T-helper 1 cell treated with Interleukin-12 subunit alpha and Interleukin-12 subunit beta and Interleukin-4 antibody, amounts not matched to agents 30 μg/mL and 1 μg/mL, for 36 hours (primary cell): ENCODE data around the gene MBTPS1.

Experiments used
- H3K27ac Mint-ChIP-seq: one replicate; pipeline ENCODE4 v1.8.0; 2021; ENCODE audit warnings: mild to moderate bottlenecking, mixed read lengths
- H3K27me3 Mint-ChIP-seq: one replicate; pipeline ENCODE4 v1.8.0; 2021; ENCODE audit warnings: low read depth, mixed read lengths
- H3K36me3 Mint-ChIP-seq: one replicate; pipeline ENCODE4 v1.8.0; 2021; ENCODE audit warnings: low read depth, mixed read lengths
- H3K4me1 Mint-ChIP-seq: one replicate; pipeline ENCODE4 v1.8.0; 2021; ENCODE audit warnings: low read depth, mixed read lengths
- H3K4me3 Mint-ChIP-seq: one replicate; pipeline ENCODE4 v1.8.0; 2021; ENCODE audit warnings: mild to moderate bottlenecking, moderate library complexity, mixed read lengths
- H3K9me3 Mint-ChIP-seq: one replicate; pipeline ENCODE4 v1.8.0; 2021; ENCODE audit warnings: mixed read lengths

MBTPS1 gene

GRCh38 chr16:84082835-84083569 lies 33.7 kb downstream of the MBTPS1 start:
- no peaks in the 10 kb centered on the region for H3K27me3 Mint-ChIP-seq

DNA sequence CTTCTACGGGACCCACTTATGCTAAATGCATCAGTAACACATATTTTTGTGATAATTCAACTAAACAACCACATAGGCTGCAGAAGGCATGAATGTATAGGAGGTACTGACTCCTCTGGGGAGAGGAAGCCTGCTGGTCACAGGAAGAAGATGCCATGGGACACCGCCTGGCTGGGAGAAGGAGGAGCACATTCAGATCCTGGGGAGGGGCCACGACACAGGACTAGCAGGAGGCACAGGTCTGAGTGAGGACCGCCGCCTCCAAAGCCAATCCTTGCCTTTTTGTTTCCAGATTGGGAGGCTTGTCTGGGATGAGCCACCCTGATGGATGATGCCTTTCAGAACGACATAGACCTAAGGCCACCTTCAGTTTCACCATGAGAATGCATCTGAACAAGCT lies 34.6 kb downstream of the MBTPS1 start:
- no peak overlapping the region for H3K4me3 Mint-ChIP-seq
- no peak overlapping the region for H3K27ac Mint-ChIP-seq
- H3K4me1 Mint-ChIP-seq: peaks cover 20% of the 10 kb centered on the region
- peaks cover 42% of the 10 kb centered on the region for H3K36me3 Mint-ChIP-seq
- H3K9me3 Mint-ChIP-seq: no peaks in the 10 kb centered on the region
- no peaks in the 10 kb centered on the region for H3K27me3 Mint-ChIP-seq

More at GRCh38 chr16:84082835-84083569, 33.7 kb downstream of the MBTPS1 start:
- Mint-ChIP-seq H3K4me3 (no peak overlapping the region), H3K27ac (no peak overlapping the region), H3K9me3 (no peaks in the 10 kb centered on the region), H3K36me3 (peaks cover 46% of the 10 kb centered on the region), H3K4me1 (peaks cover 25% of the 10 kb centered on the region)

DNA sequence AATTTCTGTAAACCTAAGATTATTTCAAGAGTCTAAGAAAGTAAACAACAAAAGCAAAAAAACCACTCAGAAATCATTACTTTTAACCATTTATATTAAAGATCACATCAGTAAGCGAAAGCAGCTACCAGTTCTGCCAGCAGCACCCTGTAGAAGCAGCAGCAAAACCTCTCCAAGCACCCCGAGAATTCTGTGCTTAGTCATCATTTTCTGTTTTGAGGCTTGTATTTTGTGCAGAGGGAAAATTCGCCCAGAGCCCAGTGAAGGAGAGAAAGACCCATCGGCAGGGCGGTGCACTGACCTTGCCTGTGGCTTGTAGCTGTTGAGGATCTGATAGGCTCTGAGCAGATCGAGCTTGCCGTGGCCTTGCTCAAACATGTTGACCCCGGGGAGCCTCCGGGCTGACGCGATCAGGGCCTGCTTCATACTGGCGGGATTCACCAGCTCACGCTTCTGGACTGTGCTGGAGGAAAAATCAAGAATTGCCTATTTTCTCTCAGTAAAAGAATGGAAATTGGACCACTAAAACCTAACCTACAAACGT lies 35.2 kb downstream of the MBTPS1 start:
- Mint-ChIP-seq H3K4me1 (peaks cover 17% of the 10 kb centered on the region), H3K27me3 (no peaks in the 10 kb centered on the region), H3K4me3 (no peak overlapping the region), H3K36me3 (peaks cover 38% of the 10 kb centered on the region), H3K27ac (no peak overlapping the region), H3K9me3 (no peaks in the 10 kb centered on the region)

DNA sequence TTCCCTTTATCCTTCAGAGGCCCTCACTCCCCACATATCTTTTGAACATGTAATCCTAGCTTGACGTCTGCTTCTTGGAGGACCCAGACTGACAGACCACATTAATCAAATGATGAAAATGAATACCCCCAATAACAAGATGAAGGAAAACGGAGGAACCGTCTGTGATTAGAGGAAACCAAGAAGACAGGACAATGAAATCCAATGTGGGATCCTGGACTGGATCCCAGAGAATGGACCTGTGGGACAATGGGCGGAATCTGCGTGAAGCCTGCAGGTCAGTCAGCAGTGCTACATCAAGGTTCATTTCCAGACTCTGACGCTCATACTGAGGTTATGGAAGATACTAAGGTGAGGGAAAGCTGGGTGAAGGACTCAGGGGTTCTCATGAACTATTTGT lies 35.9 kb downstream of the MBTPS1 start:
- Mint-ChIP-seq H3K9me3 (no peaks in the 10 kb centered on the region), H3K36me3 (peaks cover 33% of the 10 kb centered on the region), H3K27me3 (no peaks in the 10 kb centered on the region), H3K4me1 (peaks cover 12% of the 10 kb centered on the region), H3K4me3 (no peak overlapping the region), H3K27ac (no peak overlapping the region)

GRCh38 chr16:84080378-84080777 lies 36.4 kb downstream of the MBTPS1 start:
- no peaks in the 10 kb centered on the region for H3K27me3 Mint-ChIP-seq
- H3K36me3 Mint-ChIP-seq: peaks cover 33% of the 10 kb centered on the region
- H3K27ac Mint-ChIP-seq: no peak overlapping the region

DNA sequence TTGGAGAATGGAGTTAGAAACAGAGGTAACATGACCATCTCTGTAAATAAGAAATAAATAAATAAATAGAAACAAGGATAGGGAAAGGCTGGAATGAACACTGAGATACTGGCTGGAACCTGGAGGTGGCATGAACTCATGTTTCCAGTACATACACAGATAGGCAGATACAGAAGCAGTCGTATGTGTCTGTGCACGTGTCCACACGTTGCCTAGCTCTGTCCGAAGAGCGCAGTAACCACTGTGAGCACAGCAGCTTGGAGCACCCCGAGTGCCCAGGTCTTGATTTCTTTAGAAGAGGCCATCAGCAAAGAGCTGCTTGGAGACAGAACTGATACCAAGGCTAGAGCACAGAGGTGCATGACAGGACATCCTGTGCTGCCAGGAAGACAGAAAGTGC lies 37.1 kb downstream of the MBTPS1 start:
- H3K9me3 Mint-ChIP-seq: no peaks in the 10 kb centered on the region
- no peak overlapping the region for H3K27ac Mint-ChIP-seq
- H3K27me3 Mint-ChIP-seq: no peaks in the 10 kb centered on the region
- H3K4me1 Mint-ChIP-seq: peaks cover 5% of the 10 kb centered on the region
- peaks cover 29% of the 10 kb centered on the region for H3K36me3 Mint-ChIP-seq
- no peak overlapping the region for H3K4me3 Mint-ChIP-seq

More at GRCh38 chr16:84080378-84080777, 36.4 kb downstream of the MBTPS1 start:
- no peak overlapping the region for H3K4me3 Mint-ChIP-seq
- peaks cover 11% of the 10 kb centered on the region for H3K4me1 Mint-ChIP-seq
- no peaks in the 10 kb centered on the region for H3K9me3 Mint-ChIP-seq

- H3K36me3 Mint-ChIP-seq: peaks cover 29% of the 10 kb centered on the region
- no peaks in the 10 kb centered on the region for H3K9me3 Mint-ChIP-seq
- no peak overlapping the region for H3K27ac Mint-ChIP-seq
- H3K4me1 Mint-ChIP-seq: peaks cover 4% of the 10 kb centered on the region
- H3K27me3 Mint-ChIP-seq: no peaks in the 10 kb centered on the region
- H3K4me3 Mint-ChIP-seq: no peak overlapping the region
Observed at GRCh38 chr16:84075376-84075775, 41.4 kb downstream of the MBTPS1 start.

DNA sequence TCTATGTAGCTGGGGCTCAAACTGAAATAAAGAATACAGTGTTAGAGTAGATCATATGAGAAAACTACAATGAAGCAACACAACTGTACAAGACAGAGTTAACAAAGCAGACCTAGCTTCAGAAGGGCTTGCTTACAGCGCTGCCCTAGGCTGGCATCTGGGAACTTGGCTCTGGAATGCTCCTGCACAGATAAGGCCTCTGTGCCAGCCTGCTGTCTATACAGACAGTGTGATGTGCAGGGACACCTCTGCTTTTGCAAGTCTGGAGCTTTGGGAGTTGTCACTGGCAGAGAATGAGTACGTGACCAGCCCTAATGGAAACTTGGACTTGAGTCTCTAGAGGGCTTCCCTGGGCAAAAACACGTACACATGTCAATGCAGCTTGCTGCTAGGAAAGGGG lies 42.0 kb downstream of the MBTPS1 start:
- Mint-ChIP-seq H3K27me3 (no peaks in the 10 kb centered on the region), H3K9me3 (no peaks in the 10 kb centered on the region), H3K4me1 (no peaks in the 10 kb centered on the region), H3K4me3 (no peak overlapping the region), H3K27ac (no peak overlapping the region), H3K36me3 (peaks cover 24% of the 10 kb centered on the region)

DNA sequence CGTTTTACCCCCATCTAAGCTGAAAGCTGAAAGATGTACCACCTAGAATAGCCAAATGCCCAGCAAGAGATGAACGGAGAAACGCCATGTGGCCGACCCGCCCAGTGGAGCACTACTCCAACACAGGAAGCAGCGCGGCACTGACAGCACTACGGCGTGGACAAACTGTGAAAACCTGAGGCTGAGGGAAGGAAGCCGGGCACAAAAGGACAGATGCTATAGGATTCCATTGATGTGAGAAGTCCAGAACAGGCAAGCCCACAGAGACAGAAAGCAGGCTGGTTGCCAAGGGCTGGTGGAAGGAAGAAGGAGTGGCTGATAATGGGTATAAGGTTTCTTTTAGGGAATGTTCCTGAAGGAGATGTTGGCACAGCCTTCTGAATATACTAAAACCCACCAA lies 44.7 kb downstream of the MBTPS1 start:
- Mint-ChIP-seq H3K4me1 (no peaks in the 10 kb centered on the region), H3K4me3 (no peak overlapping the region), H3K27ac (no peak overlapping the region), H3K36me3 (peaks cover 33% of the 10 kb centered on the region), H3K27me3 (no peaks in the 10 kb centered on the region), H3K9me3 (no peaks in the 10 kb centered on the region)

DNA sequence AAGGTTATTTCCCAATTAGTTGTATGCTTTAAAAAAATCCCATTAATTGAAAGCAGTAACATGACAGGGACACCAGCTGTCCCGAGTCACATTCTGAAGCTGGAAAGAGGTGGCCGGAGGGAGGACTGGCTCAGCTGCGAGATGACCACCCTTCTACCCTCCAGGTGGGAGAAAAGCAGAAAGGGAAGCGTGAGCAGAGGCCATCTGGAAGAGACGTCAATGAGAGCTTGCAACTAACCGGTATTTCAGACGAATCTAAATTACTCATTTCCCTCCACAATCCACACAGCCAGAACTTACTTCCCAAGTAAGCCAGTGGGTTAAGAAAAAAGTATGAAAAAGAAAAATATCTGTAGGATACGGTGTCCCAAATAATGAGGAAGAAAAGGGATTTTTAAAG lies 45.6 kb downstream of the MBTPS1 start:
- Mint-ChIP-seq H3K36me3 (peaks cover 35% of the 10 kb centered on the region), H3K9me3 (no peaks in the 10 kb centered on the region), H3K27me3 (no peaks in the 10 kb centered on the region), H3K27ac (no peak overlapping the region), H3K4me1 (no peaks in the 10 kb centered on the region), H3K4me3 (no peak overlapping the region)

DNA sequence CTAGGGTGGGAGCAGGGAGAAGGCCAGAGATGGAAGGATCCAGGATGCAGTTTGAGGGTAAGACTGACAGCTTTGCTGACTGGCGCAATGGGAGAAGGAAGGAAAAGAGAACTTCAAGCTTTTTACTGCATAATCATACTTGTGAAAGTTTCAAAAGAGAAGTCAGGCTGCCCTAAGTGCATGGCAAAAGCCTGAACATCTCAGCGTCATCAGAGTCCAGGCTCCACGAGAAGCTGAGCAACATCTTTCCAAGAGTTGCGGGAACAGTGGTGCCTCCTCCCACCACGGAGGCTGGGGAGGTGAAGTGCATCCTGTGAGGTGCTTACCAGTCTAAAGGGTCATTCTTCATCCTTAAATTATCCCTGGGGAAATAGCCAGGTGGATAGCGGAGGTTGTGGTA lies 47.2 kb downstream of the MBTPS1 start:
- no peak overlapping the region for H3K4me3 Mint-ChIP-seq
- H3K9me3 Mint-ChIP-seq: no peaks in the 10 kb centered on the region
- H3K27ac Mint-ChIP-seq: no peak overlapping the region
- H3K27me3 Mint-ChIP-seq: no peaks in the 10 kb centered on the region
- no peaks in the 10 kb centered on the region for H3K4me1 Mint-ChIP-seq
- H3K36me3 Mint-ChIP-seq: peaks cover 39% of the 10 kb centered on the region

- Mint-ChIP-seq H3K9me3 (no peaks in the 10 kb centered on the region), H3K4me3 (no peak overlapping the region), H3K4me1 (no peaks in the 10 kb centered on the region), H3K27ac (no peak overlapping the region), H3K27me3 (no peaks in the 10 kb centered on the region), H3K36me3 (peaks cover 39% of the 10 kb centered on the region)
Observed at GRCh38 chr16:84068783-84069462, 47.8 kb downstream of the MBTPS1 start.

- Mint-ChIP-seq H3K36me3 (peaks cover 42% of the 10 kb centered on the region), H3K4me1 (no peaks in the 10 kb centered on the region), H3K9me3 (no peaks in the 10 kb centered on the region), H3K4me3 (no peak overlapping the region), H3K27ac (no peak overlapping the region), H3K27me3 (no peaks in the 10 kb centered on the region)
Observed at GRCh38 chr16:84068041-84068440, 48.7 kb downstream of the MBTPS1 start.

- Mint-ChIP-seq H3K27ac (no peak overlapping the region), H3K4me3 (no peak overlapping the region), H3K27me3 (no peaks in the 10 kb centered on the region), H3K36me3 (peaks cover 44% of the 10 kb centered on the region), H3K4me1 (peaks cover 3% of the 10 kb centered on the region), H3K9me3 (no peaks in the 10 kb centered on the region)
Observed at GRCh38 chr16:84067640-84068039, 49.1 kb downstream of the MBTPS1 start.

DNA sequence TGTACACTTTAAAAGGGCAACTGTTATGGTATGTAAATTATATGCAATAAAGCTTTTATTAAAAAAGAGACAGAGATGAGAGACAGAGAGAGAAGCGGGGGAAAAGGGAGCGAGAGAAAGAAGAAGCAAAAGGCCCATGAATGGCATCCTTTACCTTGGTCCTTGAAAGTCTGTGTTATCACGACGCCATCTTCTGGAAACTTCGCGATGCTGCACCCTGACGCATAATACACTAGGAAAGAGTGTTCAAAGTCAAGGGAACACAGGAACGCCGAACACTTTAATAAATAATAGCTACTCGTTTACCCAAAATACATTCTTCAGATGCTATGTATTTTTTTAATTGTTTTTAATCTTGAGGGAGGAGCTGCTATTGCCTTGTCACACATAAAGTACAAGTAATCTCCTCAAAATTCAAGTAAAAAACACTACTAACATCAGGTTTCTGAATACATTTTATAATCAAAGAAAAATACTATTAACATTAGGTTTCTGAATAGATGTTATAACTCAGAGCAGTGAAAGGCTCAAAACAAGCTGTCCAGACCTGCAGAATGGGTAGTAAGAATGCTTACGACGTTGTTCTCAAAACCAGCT lies 51.1 kb downstream of the MBTPS1 start:
- Mint-ChIP-seq H3K27ac (no peak overlapping the region), H3K9me3 (no peaks in the 10 kb centered on the region), H3K27me3 (no peaks in the 10 kb centered on the region), H3K36me3 (peaks cover 36% of the 10 kb centered on the region), H3K4me3 (no peak overlapping the region), H3K4me1 (peaks cover 3% of the 10 kb centered on the region)
